Measurements from ENCODE around the gene ADAM10. TPM values are rescaled to one million over a fixed set of nuclear protein-coding genes. Genes with fewer than 3 reads are reported as not detected.
A peak's percentile ranks its signal among the peaks of the same experiment; 100 is the strongest.

Gene ADAM10
- polyA plus RNA-seq, 1 of the 3 experiments (the other 2 are of a cell fraction): 83.5 TPM

GRCh38 chr15:58748852-58749531 lies 515 bp downstream of the ADAM10 start (continued):
- TF ChIP-seq ZBTB33 (IDR thresholded peaks at IDR 0.05; ENCODE audit: borderline replicate concordance, low read depth): no peak
- no peak for TF ChIP-seq TCF12 (IDR thresholded peaks at IDR 0.05)
- no peak for TF ChIP-seq FOXJ3 (CRISPR knock-in tag; IDR thresholded peaks at IDR 0.05)

- TF ChIP-seq NRF1 (IDR thresholded peaks at IDR 0.05; ENCODE audit: low read depth, low read length) (no peak), NFIC (IDR thresholded peaks at IDR 0.05; ENCODE audit: borderline replicate concordance) (no peak), MXI1 (IDR thresholded peaks at IDR 0.05; ENCODE audit: low read depth, low read length) (peak; percentile 60; the same call in 1 of the 2 replicates), PBX3 (IDR thresholded peaks at IDR 0.05) (no peak), IRF3 (IDR thresholded peaks at IDR 0.05; ENCODE audit: low read depth, low read length) (no peak)
Measured at GRCh38 chr15:58748040-58748851, 1.3 kb downstream of the ADAM10 start.

More at GRCh38 chr15:58748040-58748851, 1.3 kb downstream of the ADAM10 start:
- Histone ChIP-seq H3K4me3 (ENCODE audit: low read depth in 2 of 2, low read length in 1 of 2) (peak overlapping the region; percentile 83 to 88), H3K79me2 (ENCODE audit: insufficient read depth) (peaks cover 57% of the 10 kb centered on the region), H3K9ac (peak overlapping the region; percentile 90), H3F3A (replicated peaks; ENCODE audit: insufficient read depth) (peaks cover 6% of the 10 kb centered on the region), H2AFZ (ENCODE audit: low read depth) (peak overlapping the region; percentile 64; the same call in 1 of the 2 replicates), H3K36me3 (replicated peaks in 1 of 2; ENCODE audit: control insufficient read depth in 1 of 2, insufficient read depth in 2 of 2, low read length in 1 of 2) (no peaks in the 10 kb centered on the region), H4K20me1 (ENCODE audit: insufficient read depth) (peaks cover 55% of the 10 kb centered on the region), H3K27ac (ENCODE audit: low read depth in 2 of 2, low read length in 1 of 2) (peak overlapping the region; percentile 93 to 96), H3K27me3 (ENCODE audit: insufficient read depth) (no peaks in the 10 kb centered on the region), H3K4me1 (ENCODE audit: control insufficient read depth in 1 of 2, insufficient read depth in 2 of 2, low read depth in 1 of 2, low read length in 1 of 2) (peaks cover 8 to 11% of the 10 kb centered on the region in 2 experiments; a peak in 3 of 4 replicates), H3K9me3 (no peaks in the 10 kb centered on the region), H3K4me2 (peak overlapping the region; percentile 90), H3K9me2 (no peaks in the 10 kb centered on the region)
- 4% methylated on average over 14 of the region's 14 CpGs for WGBS (ENCODE audit: low lambda C conversion rate)
- DNase-seq: no peak
- ChIA-PET POLR2A (interaction anchor here (3.4 kb wide), 1 partner anchor 23 kb away, joined by 54 read pairs; the partner anchor contains the start of gene MINDY2), CTCF (interaction anchor here (0.6 to 1.1 kb wide), 4 partner anchors 10 to 525 kb away, joined by 3 to 4 read pairs (median 3); no protein-coding TSS in a partner anchor)

Measured in SK-N-SH (cell line).